B cell (primary cell): ENCODE measurements around the gene PDHX. TPM values are rescaled to one million over a fixed set of nuclear protein-coding genes. Genes with fewer than 3 reads are reported as not detected.

Experiments used
- ATAC-seq: fragments of 200-7000 bp; cut with Tn5 transposase; one replicate; pipeline ENCODE4 v1.10.0; 2021; ENCODE audit warnings: low read depth, mild to moderate bottlenecking, moderate number of reproducible peaks, moderate library complexity
- CTCF ChIA-PET: fragments of 350-600 bp; sonication (Branson Sonifier 250); formaldehyde crosslinking; loops from one replicate; lab custom pipeline; 2021; ENCODE audit warnings: antibody characterized with exemption, inconsistent platforms; lab: Charles Lee
- POLR2A ChIA-PET: fragments of 350-600 bp; sonication (Branson Sonifier 250); formaldehyde crosslinking; loops from one replicate; lab custom pipeline; 2021; ENCODE audit warnings: antibody characterized with exemption; lab: Charles Lee
- DNase-seq: peaks from one replicate; pipeline ENCODE4 v3.0.0; 2013
- H2AFZ ChIP-seq: 2 replicates; pipeline ENCODE4 v1.6.1; 2012; ENCODE audit warnings: mild to moderate bottlenecking, low read depth, low read length; ENCODE audit not compliant: insufficient read depth, poor library complexity, severe bottlenecking
- H3K27ac ChIP-seq, 2 donors: 1 replicate in 1 of 2; 2 replicates in 1 of 2; pipeline ENCODE4 v1.5.1; 2012 to 2013; ENCODE audit warnings: low read length in 2 of 2, mild to moderate bottlenecking in 2 of 2, moderate library complexity in 1 of 2
- H3K27me3 ChIP-seq, 4 experiments: fragments of 200-600 bp in 1 of 4; sonication (generic) in 1 of 4; replicated peaks in 1 of 4; 1 replicate in 2 of 4; 2 replicates in 2 of 4; pipeline versions ENCODE4 v1.6.1 to v1.7.0; 2013 to 2016; ENCODE audit warnings: low read length in 3 of 4, mild to moderate bottlenecking in 2 of 4, mixed read lengths in 1 of 4, moderate library complexity in 1 of 4; ENCODE audit not compliant: insufficient read depth in 4 of 4, control insufficient read depth in 3 of 4; ENCODE audit errors: control extremely low read depth in 1 of 4
- H3K36me3 ChIP-seq, 2 experiments: replicated peaks in 1 of 2; 1 replicate in 1 of 2; 2 replicates in 1 of 2; pipeline versions ENCODE4 v1.6.1 to v1.7.1; 2013; ENCODE audit warnings: low read length in 1 of 2; ENCODE audit not compliant: insufficient read depth in 2 of 2, control insufficient read depth in 1 of 2; ENCODE audit errors: control extremely low read depth in 1 of 2, extremely low read depth in 1 of 2
- H3K4me1 ChIP-seq, 2 donors: fragments of 200-600 bp in 1 of 2; sonication (generic) in 1 of 2; 1 replicate in 1 of 2; 2 replicates in 1 of 2; pipeline versions ENCODE4 v1.5.1 to v1.6.1; 2013 to 2017; ENCODE audit warnings: low read length in 2 of 2; ENCODE audit not compliant: control insufficient read depth in 2 of 2, insufficient read depth in 2 of 2
- H3K4me2 ChIP-seq: replicated peaks from 2 replicates; pipeline ENCODE3; 2012; ENCODE audit warnings: mild to moderate bottlenecking, low read depth, low read length; ENCODE audit not compliant: poor library complexity, severe bottlenecking
- H3K4me3 ChIP-seq, 5 experiments: fragments of 200-600 bp in 1 of 5; sonication (generic) in 1 of 5; 1 replicate in 3 of 5; 2 replicates in 2 of 5; pipeline versions ENCODE4 v1.5.1 to v1.7.0; 2011 to 2016; ENCODE audit warnings: low read length in 4 of 5, mild to moderate bottlenecking in 4 of 5, low read depth in 2 of 5, control low read depth in 1 of 5, moderate library complexity in 1 of 5; ENCODE audit not compliant: insufficient read depth in 1 of 5; ENCODE audit errors: control extremely low read depth in 1 of 5, extremely low read depth in 1 of 5
- H3K79me2 ChIP-seq: fragments of 200-600 bp; sonication (generic); one replicate; pipeline ENCODE4 v1.6.0; 2016; ENCODE audit warnings: low read length; ENCODE audit not compliant: control insufficient read depth, insufficient read depth
- H3K9ac ChIP-seq: fragments of 200-600 bp; sonication (generic); 2 replicates; pipeline ENCODE4 v1.6.1; 2017; ENCODE audit warnings: mild to moderate bottlenecking, low read length, moderate library complexity
- H3K9me3 ChIP-seq, 3 donors: one replicate each; pipeline versions ENCODE4 v1.6.1 to v1.7.1; 2013; ENCODE audit warnings: low read length in 2 of 3; ENCODE audit not compliant: control insufficient read depth in 2 of 3, insufficient read depth in 1 of 3; ENCODE audit errors: control extremely low read depth in 1 of 3
- H4K20me1 ChIP-seq: 2 replicates; pipeline ENCODE4 v1.6.0; 2012; ENCODE audit warnings: mild to moderate bottlenecking, low read length; ENCODE audit not compliant: insufficient read depth, control insufficient read depth, poor library complexity, severe bottlenecking
- H3K27ac Mint-ChIP-seq: one replicate; pipeline ENCODE4 v1.8.0; 2021; ENCODE audit warnings: mixed read lengths
- H3K27me3 Mint-ChIP-seq: one replicate; pipeline ENCODE4 v1.8.0; 2021; ENCODE audit warnings: mixed read lengths
- H3K4me1 Mint-ChIP-seq: one replicate; pipeline ENCODE4 v1.8.0; 2021; ENCODE audit warnings: mixed read lengths
- H3K4me3 Mint-ChIP-seq: one replicate; pipeline ENCODE4 v1.8.0; 2021; ENCODE audit warnings: mixed read lengths
- H3K9me3 Mint-ChIP-seq: one replicate; pipeline ENCODE4 v1.8.0; 2022; ENCODE audit warnings: mixed read lengths; ENCODE audit not compliant: insufficient read depth
- CTCF ChIP-seq: fragments of 200-600 bp; IDR thresholded peaks from one replicate; pipeline ENCODE4 v1.8.0; 2022; ENCODE audit warnings: antibody characterized with exemption, mild to moderate bottlenecking
- EZH2 ChIP-seq: IDR thresholded peaks from 2 replicates; pipeline ENCODE4 v1.6.1; 2012; ENCODE audit warnings: borderline replicate concordance, low read depth, mild to moderate bottlenecking, moderate library complexity, low read length; ENCODE audit not compliant: insufficient read depth, poor library complexity, severe bottlenecking
- WGBS: methylation state at CpG from one replicate; pipeline ENCODE4 v1.1.5; 2013; ENCODE audit warnings: missing lambda C conversion rate; ENCODE audit not compliant: insufficient coverage; 5-methylcytosine and 5-hydroxymethylcytosine counted together
- intact Hi-C: fragments of 100-400 bp; cut with micrococcal nuclease; formaldehyde crosslinking; loops from one replicate; pipeline ENCODE4 v1.10.0; 2022
- polyA plus RNA-seq: library from polyadenylated mRNA; depleted of rRNA; stranded (reverse); fragments of >200 nt; gene quantifications from 2 replicates; pipeline ENCODE4 v1.2.3, GENCODE V29; 2012
- total RNA-seq, 2 donors: library from RNA; stranded (reverse); fragments of 120-200 nt in 1 of 2; gene quantifications; 1 replicate in 1 of 2; 2 replicates in 1 of 2; pipeline versions ENCODE4 v1.2.3 to v1.2.4, GENCODE V29; 2013 to 2022

Gene PDHX
- total and polyA plus RNA-seq, 2 donors (not counting 1 experiment from before 2014, with no cell fraction given): 6.2 to 35.4 TPM

- Histone ChIP-seq H3K4me3 (peak overlapping the region in 2 of 5 experiments; percentile 40 to 44), H3K9ac (peak overlapping the region; percentile 48), H2AFZ (no peak overlapping the region), H4K20me1 (no peaks in the 10 kb centered on the region), H3K79me2 (peaks cover 7% of the 10 kb centered on the region), H3K27ac (peak overlapping the region; percentile 41 to 66), H3K4me1 (peaks cover 34 to 39% of the 10 kb centered on the region in 2 donors), H3K4me2 (peak overlapping the region; percentile 55), H3K27me3 (no peaks in the 10 kb centered on the region), H3K9me3 (no peaks in the 10 kb centered on the region), H3K36me3 (no peaks in the 10 kb centered on the region)
- Mint-ChIP-seq H3K4me3 (peak overlapping the region; percentile 86), H3K27me3 (no peaks in the 10 kb centered on the region), H3K4me1 (peaks cover 48% of the 10 kb centered on the region), H3K9me3 (no peaks in the 10 kb centered on the region), H3K27ac (peak overlapping the region; percentile 94)
- TF ChIP-seq EZH2 (no peak), CTCF (no peak)
- ChIA-PET CTCF (interaction anchor here (0.9 to 1.9 kb wide), 11 partner anchors 15 to 122 kb away, joined by 3 to 11 read pairs (median 3); partner anchors contain the start of gene CD44), POLR2A (interaction anchor here (0.5 to 1.2 kb wide), 6 partner anchors 11 to 125 kb away, joined by 3 to 5 read pairs (median 3); no protein-coding TSS in a partner anchor)
- intact Hi-C loops: loop anchor here (2.0 kb wide), 4 partner anchors 28 to 126 kb away; no protein-coding TSS in a partner anchor
- no CpG with 5 or more reads among the region's 4 CpGs for WGBS
- DNase-seq (no peak), ATAC-seq (no peak)
These were observed 124.7 kb downstream of the PDHX start for GRCh38 chr11:35041070-35041554.

- Mint-ChIP-seq H3K27ac (no peak overlapping the region), H3K9me3 (no peaks in the 10 kb centered on the region), H3K4me1 (peaks cover 51% of the 10 kb centered on the region), H3K4me3 (no peak overlapping the region), H3K27me3 (no peaks in the 10 kb centered on the region)
- TF ChIP-seq EZH2 (no peak), CTCF (no peak)
- Histone ChIP-seq H3K4me3 (no peak overlapping the region), H3K36me3 (no peaks in the 10 kb centered on the region), H3K79me2 (peaks cover 7% of the 10 kb centered on the region), H3K9ac (no peak overlapping the region), H3K4me1 (peaks cover 41 to 47% of the 10 kb centered on the region in 2 donors), H4K20me1 (no peaks in the 10 kb centered on the region), H3K9me3 (no peaks in the 10 kb centered on the region), H3K27ac (no peak overlapping the region), H3K27me3 (no peaks in the 10 kb centered on the region), H2AFZ (no peak overlapping the region), H3K4me2 (no peak overlapping the region)
- intact Hi-C loops: no loop called here
- POLR2A ChIA-PET: no interaction called here
- CTCF ChIA-PET: interaction anchor here (1.9 kb wide), 1 partner anchor 98 kb away, joined by 11 read pairs; the partner anchor contains the start of gene CD44
- DNase-seq (no peak), ATAC-seq (no peak)
These were observed 125.8 kb downstream of the PDHX start for GRCh38 chr11:35042224-35042623.
